HG03575 (cell line): Measurements from ENCODE around the gene KRT7.
"Not testable (repeated sequence)": the region's sequence is repeated elsewhere in the genome, so short reads cannot be mapped to it uniquely, and the experiment has no call there.

Experiments
- ATAC-seq: cut with Tn5 transposase; IDR thresholded peaks from one replicate; pipeline ENCODE4 v1.9.1; 2021; ENCODE audit not compliant: unreplicated experiment, insufficient number of reproducible peaks, low FRiP score; ENCODE audit errors: extremely low read depth

Gene KRT7

GRCh38 chr12:52251367-52252051 is 18.5 kb downstream of the KRT7 start:
- no peak for ATAC-seq

- ATAC-seq = not testable (repeated sequence)
Measured at GRCh38 chr12:52252175-52252615, 19.2 kb downstream of the KRT7 start.

- no peak for ATAC-seq
Measured at GRCh38 chr12:52252728-52253343, 19.8 kb downstream of the KRT7 start.

- ATAC-seq = no peak
Measured at GRCh38 chr12:52253391-52254179, 20.5 kb downstream of the KRT7 start.

- no peak for ATAC-seq
Measured at GRCh38 chr12:52254180-52254964, 21.3 kb downstream of the KRT7 start.

- ATAC-seq = no peak
Measured at GRCh38 chr12:52254965-52255751, 22.1 kb downstream of the KRT7 start.

- no peak for ATAC-seq
Measured at GRCh38 chr12:52255926-52256583, 23.0 kb downstream of the KRT7 start.

- no peak for ATAC-seq
Measured at GRCh38 chr12:52256584-52256935, 23.5 kb downstream of the KRT7 start.

- no peak for ATAC-seq
Measured at GRCh38 chr12:52257074-52257551, 24.1 kb downstream of the KRT7 start.

GRCh38 chr12:52257922-52258321 is 24.9 kb downstream of the KRT7 start:
- ATAC-seq = not testable (repeated sequence)

- ATAC-seq = no peak
Measured at GRCh38 chr12:52258335-52258901, 25.4 kb downstream of the KRT7 start.

GRCh38 chr12:52259657-52260243 is 26.7 kb downstream of the KRT7 start:
- ATAC-seq = no peak

GRCh38 chr12:52260361-52261207 is 27.5 kb downstream of the KRT7 start:
- ATAC-seq = no peak

GRCh38 chr12:52261208-52261484 is 28.1 kb downstream of the KRT7 start:
- ATAC-seq = no peak

- no peak for ATAC-seq
Measured at GRCh38 chr12:52262286-52262685, 29.2 kb downstream of the KRT7 start.

- no peak for ATAC-seq
Measured at GRCh38 chr12:52263761-52264434, 30.9 kb downstream of the KRT7 start.
